IPS DF 4.7 (cell line): ENCODE data around the gene VPREB1.
"Not testable (repeated sequence)": the region's sequence is repeated elsewhere in the genome, so short reads cannot be mapped to it uniquely, and the experiment has no call there.

Experiments
- DNase-seq: peaks from one replicate; pipeline ENCODE4 v3.0.0-alpha.2; 2013; ENCODE audit warnings: low spot score; ENCODE audit errors: extremely low read depth

The VPREB1 gene

DNA sequence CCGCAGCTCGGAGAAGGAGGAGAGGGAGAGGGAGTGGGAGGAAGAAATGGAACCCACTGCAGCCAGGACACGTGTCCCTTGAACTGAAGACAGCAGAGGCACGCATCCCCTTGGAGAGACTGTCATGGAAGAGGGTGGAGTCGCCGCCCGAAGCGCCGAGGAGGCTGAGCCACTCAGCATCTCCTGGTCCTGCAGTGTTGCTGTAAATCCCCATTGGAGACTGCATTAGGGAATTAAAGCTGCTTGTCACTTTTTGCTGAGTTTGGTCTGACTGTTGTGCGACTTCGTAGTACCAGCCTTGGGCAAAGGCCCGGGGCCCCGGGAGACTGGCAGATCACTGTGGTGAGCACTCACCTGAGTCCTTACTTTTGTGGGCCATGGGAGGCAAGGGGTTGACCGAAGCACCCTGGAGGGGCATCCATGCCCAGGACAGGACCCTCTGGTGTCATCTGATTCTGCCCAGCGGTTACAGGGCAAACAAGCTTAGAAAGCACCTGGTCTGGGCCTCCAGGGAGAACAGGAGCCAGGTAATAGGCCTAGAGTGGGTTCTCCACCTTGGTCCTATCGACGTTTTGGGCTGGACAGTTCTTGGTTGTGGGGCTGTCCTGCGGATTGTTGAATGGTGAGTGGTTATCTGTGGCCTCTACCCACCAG lies 797 bp downstream of the VPREB1 start:
- DNase-seq, result no peak

DNA sequence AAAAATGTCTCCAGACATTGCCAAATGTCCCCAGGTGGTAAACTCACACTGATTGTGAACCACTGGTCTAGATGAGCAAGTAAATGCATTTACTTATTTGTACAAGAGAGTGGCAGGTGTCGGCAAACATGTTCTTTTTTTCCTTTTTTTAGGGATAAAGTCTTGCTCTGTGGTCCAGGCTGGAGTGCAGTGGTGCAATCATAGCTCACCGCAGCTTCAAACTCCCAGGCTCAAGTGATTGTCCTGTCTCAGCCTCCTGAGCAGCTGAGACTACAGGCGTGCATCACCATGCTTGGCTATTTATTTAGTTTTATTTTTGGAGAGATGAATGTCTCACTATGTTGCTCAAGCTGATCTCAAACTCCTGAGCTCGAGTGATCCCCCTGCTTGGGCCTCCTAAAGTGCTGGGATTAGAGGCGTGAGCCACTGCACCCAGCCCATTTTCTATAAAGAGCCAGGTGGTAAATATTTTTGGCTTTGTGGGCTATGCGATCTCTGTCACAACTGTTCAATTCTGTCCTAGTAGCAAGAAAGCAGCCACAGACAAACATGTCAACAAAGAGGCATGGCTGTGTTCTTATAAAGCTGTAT lies 1.4 kb downstream of the VPREB1 start:
- DNase-seq, result no peak

GRCh38 chr22:22246706-22247105 lies 2.1 kb downstream of the VPREB1 start:
- DNase-seq, result no peak

GRCh38 chr22:22248878-22249277 lies 4.3 kb downstream of the VPREB1 start:
- no peak for DNase-seq

GRCh38 chr22:22250651-22251050 lies 6.1 kb downstream of the VPREB1 start:
- DNase-seq, result not testable (repeated sequence)

DNA sequence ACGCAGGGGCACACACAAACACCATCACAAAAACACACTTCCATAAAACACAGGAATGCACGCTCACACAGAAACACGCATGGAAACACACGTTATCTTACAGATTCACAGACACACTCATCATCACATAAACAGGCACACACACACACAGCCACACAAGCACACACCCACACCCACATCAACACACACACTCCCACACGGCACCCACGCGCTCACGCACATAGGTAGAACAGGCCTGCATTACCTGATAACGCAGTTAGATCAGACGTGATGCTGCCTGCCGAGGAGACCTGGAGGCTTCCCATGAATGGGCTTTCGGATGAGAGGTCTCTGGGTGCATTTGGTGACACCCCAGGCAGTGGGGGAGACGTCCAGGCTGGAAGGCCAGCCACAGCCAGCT lies 11.5 kb downstream of the VPREB1 start:
- not testable (repeated sequence) for DNase-seq

DNA sequence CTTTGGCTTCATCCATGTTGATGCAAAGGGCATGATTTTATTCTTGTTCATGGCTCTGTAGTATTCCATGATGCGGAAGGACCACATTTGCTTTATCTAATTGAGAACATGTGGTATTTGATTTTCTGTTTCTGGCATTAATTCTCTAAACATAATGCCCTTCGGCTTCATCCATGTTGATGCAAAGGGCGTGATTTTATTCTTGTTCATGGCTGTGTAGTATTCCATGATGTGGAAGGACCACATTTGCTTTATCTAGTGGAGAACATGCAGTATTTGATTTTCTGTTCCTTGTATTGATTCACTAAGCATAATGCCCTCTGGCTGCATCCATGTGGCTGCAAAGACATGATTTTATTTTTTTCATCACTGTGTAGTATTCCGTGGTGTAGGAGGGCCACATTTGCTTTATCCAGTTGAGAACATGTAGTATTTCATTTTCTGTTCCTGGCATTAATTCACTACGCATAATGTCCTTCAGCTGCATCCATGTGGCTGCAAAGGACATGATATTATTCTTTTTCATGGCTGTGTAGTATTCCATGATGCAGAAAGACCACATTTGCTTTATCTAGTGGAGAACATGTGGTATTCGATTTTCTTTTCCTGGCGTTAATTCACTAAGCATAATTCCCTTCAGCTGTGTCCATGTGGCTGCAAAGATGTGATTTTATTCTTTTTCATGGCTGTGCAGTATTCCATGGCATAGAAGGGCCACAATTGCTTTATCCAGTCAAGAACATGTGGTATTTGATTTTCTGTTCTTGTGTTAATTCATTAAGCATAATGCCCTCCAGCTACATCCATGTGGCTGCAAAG lies 14.2 kb downstream of the VPREB1 start:
- not testable (repeated sequence) for DNase-seq

GRCh38 chr22:22260169-22260568 lies 15.6 kb downstream of the VPREB1 start:
- not testable (repeated sequence) for DNase-seq

DNA sequence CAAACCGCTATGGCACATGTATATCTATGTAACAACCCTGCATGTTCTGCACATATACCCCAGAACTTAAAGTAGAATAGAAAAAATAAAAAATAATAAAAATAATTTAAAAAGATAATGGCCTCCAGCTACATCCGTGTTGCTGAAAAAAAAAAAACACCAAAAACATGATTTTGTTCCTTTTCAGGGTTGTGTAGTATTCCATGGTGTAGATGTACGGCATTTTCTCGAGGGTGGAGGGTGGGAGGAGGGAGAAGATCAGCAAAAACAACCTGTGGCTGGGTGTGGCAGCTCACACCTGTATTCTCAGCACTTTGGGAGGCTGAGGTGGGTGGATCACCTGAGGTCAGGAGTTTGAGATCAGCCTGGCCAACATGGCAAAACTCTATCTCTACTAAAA lies 16.0 kb downstream of the VPREB1 start:
- not testable (repeated sequence) for DNase-seq

DNA sequence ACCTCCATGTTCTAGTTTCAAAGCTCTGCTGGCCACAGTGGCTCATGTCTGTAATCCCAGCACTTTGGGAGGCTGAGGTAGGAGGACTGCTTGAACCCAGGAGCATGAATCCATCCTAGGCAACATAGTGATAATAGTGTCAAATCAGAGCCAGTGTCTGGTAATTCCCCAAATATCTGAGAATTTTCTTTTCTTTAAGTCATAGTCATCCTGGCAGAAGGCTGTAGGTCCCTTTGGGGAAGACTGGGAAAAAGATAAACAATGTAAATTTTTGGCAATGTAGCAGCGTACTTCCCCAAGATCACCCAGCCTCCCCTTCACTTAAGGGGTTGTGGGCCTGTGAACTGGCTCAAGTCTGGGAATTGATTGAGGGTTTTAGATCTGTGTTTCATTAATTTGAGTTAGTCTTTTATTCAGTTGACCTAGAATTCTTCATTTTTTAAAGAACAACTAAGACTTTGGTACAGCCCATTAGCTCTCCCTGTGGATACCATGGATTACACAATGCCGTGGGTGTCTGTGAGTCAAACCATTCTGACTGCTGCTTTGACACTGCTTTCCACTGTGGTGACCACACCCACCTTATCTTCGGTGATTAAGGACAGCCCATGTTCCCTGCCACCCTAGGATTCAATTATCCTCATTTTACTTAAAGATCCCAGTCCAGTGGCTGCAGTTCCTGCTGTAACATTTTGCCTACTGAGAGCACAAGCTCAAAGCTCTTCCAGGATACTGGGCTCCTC lies 17.9 kb downstream of the VPREB1 start:
- not testable (repeated sequence) for DNase-seq

DNA sequence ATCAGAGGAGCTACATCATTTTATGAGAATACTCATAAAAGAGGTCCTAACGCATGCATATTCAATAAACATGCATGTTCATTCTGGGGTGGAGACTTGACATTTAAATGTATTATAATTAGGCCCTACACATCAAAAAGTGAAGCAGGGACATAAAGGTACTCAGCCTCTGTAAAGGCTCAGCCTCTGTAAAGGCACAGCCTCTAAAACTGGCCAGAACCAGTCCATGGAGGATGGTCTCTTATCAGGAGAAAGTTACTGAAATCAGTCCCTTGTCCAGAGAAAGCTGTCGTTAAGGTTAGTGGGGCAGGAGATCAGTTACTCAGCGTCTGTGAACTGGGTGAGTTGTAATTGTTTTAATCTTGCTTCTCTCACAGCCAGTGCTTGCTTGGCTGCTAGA lies 19.2 kb downstream of the VPREB1 start:
- DNase-seq, result not testable (repeated sequence)

DNA sequence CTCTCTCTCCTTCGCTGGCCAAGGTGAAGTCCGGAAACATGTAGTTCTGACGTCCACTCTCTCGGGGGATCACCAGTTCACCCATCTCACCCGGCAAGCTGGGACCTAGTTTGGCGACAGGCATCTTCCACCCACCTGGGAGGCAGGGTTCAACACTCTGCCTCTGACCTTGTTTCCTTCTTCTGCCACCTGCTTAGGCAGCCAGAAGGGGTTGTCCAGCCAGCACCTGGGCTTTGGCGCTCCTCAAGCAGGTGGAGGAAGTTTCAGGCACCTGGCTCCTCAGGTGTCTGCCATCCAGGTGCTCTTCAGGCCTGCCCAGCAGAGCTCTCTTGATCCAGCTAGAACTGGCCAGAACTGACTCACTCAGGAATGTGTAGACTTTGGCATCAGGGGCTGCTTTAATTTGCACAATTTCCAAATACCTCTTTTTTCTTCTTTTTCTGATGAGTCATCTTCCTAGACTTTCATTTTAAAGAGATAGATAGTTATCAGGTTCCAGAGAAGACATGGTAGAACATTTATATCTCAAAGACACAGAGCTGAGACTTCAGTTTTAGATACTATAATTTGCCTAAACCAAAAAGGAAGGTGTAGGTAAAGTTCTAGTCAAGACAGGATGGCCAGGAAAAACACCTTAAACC lies 25.6 kb downstream of the VPREB1 start:
- DNase-seq, result not testable (repeated sequence)

- not testable (repeated sequence) for DNase-seq
Observed at GRCh38 chr22:22277423-22277822, 32.8 kb downstream of the VPREB1 start.

DNA sequence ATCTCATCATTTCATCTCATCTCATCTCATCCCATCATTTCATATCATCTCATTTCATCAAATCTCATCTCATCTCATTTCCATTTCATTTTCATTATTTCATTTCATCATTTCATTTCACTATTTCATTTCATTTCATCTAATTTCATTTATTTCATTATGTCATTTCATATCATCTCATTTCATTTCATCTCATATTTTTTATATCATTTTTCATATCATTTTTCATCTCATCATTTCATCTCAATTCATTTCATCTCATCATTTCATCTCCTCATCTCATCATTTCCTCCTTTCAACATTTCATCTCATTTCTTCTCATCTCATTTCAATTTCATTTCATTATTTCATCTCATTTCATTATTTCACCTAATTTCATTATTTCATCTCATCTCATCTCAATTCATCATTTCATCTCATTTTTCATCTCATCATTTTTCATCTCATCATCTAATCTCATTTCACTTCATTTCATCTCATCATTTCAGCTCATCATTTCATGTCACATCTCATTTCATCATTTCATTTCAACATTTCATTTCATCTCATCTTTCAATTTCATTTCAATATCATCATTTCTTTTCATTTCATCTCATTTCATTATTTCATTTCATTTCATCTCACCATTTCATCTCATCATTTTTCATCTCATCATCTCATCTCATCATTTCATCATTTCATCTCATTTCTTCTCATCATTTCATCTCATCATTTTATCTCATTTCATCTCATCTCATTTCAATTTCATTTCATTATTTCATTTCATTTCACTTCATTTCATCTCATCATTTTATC lies 40.6 kb downstream of the VPREB1 start:
- not testable (repeated sequence) for DNase-seq

DNA sequence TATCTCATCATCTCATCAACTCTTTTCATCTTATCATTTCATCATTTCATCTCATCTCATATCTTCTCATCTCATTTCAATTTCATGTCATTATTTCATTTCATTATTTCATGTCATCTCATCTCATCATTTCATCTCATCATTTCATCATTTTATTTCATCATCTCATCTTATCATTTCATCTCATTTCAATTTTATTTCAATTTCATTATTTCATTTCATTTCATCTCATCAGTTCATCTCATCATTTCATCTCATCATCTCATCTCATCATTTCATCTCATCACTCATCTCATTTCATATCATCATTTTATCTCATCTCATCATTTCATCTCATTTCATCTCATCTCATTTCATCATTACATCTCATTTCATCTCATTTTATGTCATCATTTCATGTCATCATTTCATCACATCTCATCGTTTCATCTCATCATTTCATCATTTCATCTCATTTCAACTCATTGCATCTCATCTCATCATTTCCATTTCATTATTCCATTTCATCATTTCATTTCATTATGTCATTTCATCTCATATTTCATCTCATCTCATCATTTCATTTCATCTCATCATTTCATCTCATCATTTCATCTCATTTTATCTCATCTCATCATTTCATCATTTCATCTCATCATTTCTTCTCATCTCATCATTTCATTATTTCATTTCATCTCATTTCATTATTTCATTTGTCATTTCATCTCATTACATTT lies 42.0 kb downstream of the VPREB1 start:
- DNase-seq, result not testable (repeated sequence)

- DNase-seq, result not testable (repeated sequence)
Observed at GRCh38 chr22:22287106-22287626, 42.6 kb downstream of the VPREB1 start.

GRCh38 chr22:22289666-22290065 lies 45.1 kb downstream of the VPREB1 start:
- not testable (repeated sequence) for DNase-seq

DNA sequence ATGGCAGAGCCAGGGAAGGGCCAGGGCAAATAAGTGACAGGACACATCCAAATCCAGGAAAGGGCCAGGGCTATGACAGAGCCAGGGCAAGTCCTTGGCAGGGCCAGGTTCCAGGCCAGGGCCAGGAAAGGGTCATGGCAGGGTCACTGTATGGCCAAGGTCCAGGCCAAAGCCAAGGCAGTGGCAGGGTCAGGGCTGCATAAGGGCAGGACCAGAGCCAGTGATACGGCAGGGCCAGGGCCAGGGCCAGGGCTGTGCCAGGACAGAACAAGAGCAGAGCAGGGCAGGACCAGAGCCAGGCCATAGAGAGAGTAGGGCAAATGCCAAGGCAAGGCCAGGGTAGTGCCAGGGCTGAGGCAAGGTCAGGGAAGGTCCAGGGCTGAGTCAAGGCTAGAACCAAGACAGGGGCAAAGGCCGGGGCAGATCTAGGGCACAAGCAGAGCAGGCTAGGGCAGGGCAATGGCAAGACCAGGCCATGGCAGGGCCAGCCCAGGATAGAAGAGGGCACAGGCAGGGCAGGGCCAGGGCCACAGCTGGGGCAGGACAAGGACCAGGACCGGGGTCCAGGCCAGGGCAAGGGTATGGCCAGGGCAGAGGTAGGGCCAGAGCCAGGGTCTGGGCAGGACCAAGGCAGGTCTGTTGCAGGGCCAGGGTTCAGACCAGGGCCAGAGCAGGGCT lies 46.7 kb downstream of the VPREB1 start:
- not testable (repeated sequence) for DNase-seq

- not testable (repeated sequence) for DNase-seq
Observed at GRCh38 chr22:22292656-22293055, 48.1 kb downstream of the VPREB1 start.
